ENCODE results near the gene SIRT2. TPM values are rescaled to one million over a fixed set of nuclear protein-coding genes. Genes with fewer than 3 reads are reported as not detected.

SIRT2 gene
- total RNA-seq, 1 donor from 2014 or later = 38.0 TPM

DNA sequence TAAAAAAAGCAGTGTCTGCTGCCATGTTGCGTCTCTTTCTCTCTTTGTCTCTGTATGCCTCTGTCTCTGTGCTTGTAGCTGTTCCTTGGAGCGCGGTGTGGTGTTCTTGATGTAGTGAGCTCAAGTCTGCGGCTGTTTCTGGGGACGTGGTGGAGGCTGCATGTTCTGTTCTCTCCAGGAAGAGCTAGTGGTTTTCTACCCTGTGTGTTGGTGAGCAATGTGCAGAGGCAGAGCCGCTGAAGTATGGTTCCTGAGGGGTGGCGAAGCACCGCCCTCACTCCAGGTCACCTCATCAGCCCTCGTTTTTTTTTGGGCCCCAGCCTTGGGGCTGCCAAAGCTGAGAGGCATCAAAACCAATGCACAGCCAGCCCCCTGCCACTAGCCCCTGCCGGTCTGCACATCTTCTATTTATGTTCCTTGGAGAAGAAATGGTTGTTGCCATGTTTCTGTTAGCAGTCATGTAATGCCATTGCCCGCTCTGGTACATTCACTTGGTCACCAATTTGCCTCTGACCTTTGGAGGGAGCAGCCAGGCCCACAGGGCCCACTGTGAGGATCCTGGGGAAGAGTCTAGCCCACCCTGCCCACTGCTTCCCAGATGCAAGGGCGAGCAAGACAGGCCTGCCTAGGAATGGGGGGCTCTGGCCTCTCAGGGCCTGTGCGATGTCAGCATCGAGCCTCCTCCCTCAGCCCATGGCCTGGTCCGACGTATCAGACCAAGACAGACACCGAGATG, 56.8 kb downstream of the SIRT2 start:
- no peak overlapping the region for H3K4me3 Mint-ChIP-seq (ENCODE audit: low read depth)
- peaks cover 12% of the 10 kb centered on the region for H3K4me1 Mint-ChIP-seq (ENCODE audit: low read depth)
- H3K9me3 Mint-ChIP-seq (ENCODE audit: low read depth) = no peaks in the 10 kb centered on the region
- peaks cover 47% of the 10 kb centered on the region for H3K36me3 Mint-ChIP-seq (ENCODE audit: insufficient read depth)
- no peak for TF ChIP-seq CTCF (IDR thresholded peaks at IDR 0.05; ENCODE audit: unreplicated experiment)
- H3K27me3 Mint-ChIP-seq = no peaks in the 10 kb centered on the region
- peak overlapping the region; percentile 49 for H3K27ac Mint-ChIP-seq
- no peak for DNase-seq (ENCODE audit: low spot score, unreplicated experiment)

DNA sequence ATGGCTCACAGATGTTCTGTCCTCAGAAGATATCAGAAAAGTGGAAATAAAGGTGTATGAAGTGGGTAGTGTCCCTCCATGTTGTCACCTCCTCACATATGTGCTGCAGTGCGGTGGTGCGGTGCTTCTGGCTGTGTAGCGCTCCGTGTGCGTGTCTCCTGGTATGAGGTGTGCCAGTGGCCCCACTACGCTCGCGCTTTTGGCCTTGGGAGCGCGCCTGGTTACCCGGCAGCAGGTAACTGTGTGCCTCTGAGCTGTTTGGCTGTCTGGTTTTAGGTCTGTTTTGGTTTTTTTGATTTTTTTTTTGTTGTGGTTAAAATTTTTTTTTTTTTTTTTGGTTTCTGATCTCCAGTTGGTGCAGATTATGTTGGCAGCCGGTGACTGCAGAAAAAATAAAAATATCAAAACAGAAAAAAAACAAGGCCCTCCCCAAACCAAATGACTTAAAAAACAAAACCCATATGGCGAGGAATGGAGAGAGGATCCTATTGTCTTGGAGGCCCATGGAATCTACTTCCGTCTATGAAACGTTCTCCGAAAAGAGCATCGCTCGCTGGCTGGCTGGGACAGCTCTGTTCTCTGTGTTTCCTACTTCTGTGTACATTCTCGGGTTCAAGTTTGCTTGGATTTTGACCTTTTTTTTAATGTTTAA, 57.5 kb downstream of the SIRT2 start:
- no peak for DNase-seq (ENCODE audit: low spot score, unreplicated experiment)
- H3K4me3 Mint-ChIP-seq (ENCODE audit: low read depth) = no peak overlapping the region
- H3K4me1 Mint-ChIP-seq (ENCODE audit: low read depth) = peaks cover 16% of the 10 kb centered on the region
- peaks cover 52% of the 10 kb centered on the region for H3K36me3 Mint-ChIP-seq (ENCODE audit: insufficient read depth)
- H3K9me3 Mint-ChIP-seq (ENCODE audit: low read depth) = no peaks in the 10 kb centered on the region
- no peak overlapping the region for H3K27ac Mint-ChIP-seq
- no peak for TF ChIP-seq CTCF (IDR thresholded peaks at IDR 0.05; ENCODE audit: unreplicated experiment)
- H3K27me3 Mint-ChIP-seq = no peaks in the 10 kb centered on the region

DNA sequence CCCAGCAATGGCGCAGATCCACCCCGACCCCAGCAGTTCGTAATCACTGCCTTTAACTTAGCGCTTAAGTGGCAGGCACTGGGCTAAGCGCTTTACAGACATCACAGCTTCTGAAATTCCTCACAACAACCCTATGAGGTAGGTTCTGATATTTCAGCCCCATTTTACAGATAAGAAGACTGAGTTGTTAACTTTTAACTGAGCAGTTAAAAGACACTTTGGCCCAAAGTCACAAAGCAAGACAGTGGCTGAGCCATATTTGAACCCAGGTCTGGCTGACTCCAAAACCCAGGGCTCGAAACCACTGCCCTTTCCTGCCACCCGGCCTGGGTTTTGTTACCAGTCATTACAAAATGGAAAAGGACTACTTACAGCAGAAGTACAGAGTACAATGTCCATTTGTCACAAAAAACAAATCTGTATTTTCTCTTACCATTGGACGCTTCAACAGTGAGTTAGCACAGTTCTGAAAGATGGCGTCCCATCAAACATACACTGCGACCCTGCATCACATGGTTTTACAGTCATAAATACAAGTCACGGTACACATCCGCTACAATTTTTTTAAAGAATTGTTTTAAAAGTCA, 58.1 kb downstream of the SIRT2 start:
- H3K36me3 Mint-ChIP-seq (ENCODE audit: insufficient read depth) = peaks cover 52% of the 10 kb centered on the region
- peak overlapping the region; percentile 33 for H3K27ac Mint-ChIP-seq
- no peaks in the 10 kb centered on the region for H3K27me3 Mint-ChIP-seq
- H3K4me1 Mint-ChIP-seq (ENCODE audit: low read depth) = peaks cover 15% of the 10 kb centered on the region
- H3K4me3 Mint-ChIP-seq (ENCODE audit: low read depth) = no peak overlapping the region
- TF ChIP-seq CTCF (IDR thresholded peaks at IDR 0.05; ENCODE audit: unreplicated experiment) = no peak
- H3K9me3 Mint-ChIP-seq (ENCODE audit: low read depth) = no peaks in the 10 kb centered on the region
- no peak for DNase-seq (ENCODE audit: low spot score, unreplicated experiment)

GRCh38 chr19:38840583-38840968, 58.8 kb downstream of the SIRT2 start:
- H3K36me3 Mint-ChIP-seq (ENCODE audit: insufficient read depth) = peaks cover 50% of the 10 kb centered on the region
- H3K4me3 Mint-ChIP-seq (ENCODE audit: low read depth) = no peak overlapping the region
- peak overlapping the region; percentile 33 for H3K27ac Mint-ChIP-seq
- no peaks in the 10 kb centered on the region for H3K27me3 Mint-ChIP-seq
- TF ChIP-seq CTCF (IDR thresholded peaks at IDR 0.05; ENCODE audit: unreplicated experiment) = no peak
- H3K9me3 Mint-ChIP-seq (ENCODE audit: low read depth) = no peaks in the 10 kb centered on the region
- H3K4me1 Mint-ChIP-seq (ENCODE audit: low read depth) = peaks cover 15% of the 10 kb centered on the region
- DNase-seq (ENCODE audit: low spot score, unreplicated experiment) = no peak

- H3K36me3 Mint-ChIP-seq (ENCODE audit: insufficient read depth) = peaks cover 46% of the 10 kb centered on the region
- H3K4me1 Mint-ChIP-seq (ENCODE audit: low read depth) = peaks cover 15% of the 10 kb centered on the region
These were observed 59.4 kb downstream of the SIRT2 start for GRCh38 chr19:38839816-38840582.

More at GRCh38 chr19:38839816-38840582, 59.4 kb downstream of the SIRT2 start:
- no peaks in the 10 kb centered on the region for H3K27me3 Mint-ChIP-seq
- no peak for DNase-seq (ENCODE audit: low spot score, unreplicated experiment)
- H3K27ac Mint-ChIP-seq = no peak overlapping the region
- H3K4me3 Mint-ChIP-seq (ENCODE audit: low read depth) = no peak overlapping the region
- no peaks in the 10 kb centered on the region for H3K9me3 Mint-ChIP-seq (ENCODE audit: low read depth)
- TF ChIP-seq CTCF (IDR thresholded peaks at IDR 0.05; ENCODE audit: unreplicated experiment) = no peak
